T-helper 1 cell (primary cell): ENCODE data around the gene ITPA.
A peak's percentile ranks its signal among the peaks of the same experiment; 100 is the strongest.

Experiments used
- DNase-seq, 5 donors: peaks; one replicate each; pipeline ENCODE4 v3.0.0-alpha.2; 2012 to 2020

ITPA gene

GRCh38 chr20:3229158-3229557, 19.9 kb downstream of the ITPA start:
- DNase-seq = no peak

DNA sequence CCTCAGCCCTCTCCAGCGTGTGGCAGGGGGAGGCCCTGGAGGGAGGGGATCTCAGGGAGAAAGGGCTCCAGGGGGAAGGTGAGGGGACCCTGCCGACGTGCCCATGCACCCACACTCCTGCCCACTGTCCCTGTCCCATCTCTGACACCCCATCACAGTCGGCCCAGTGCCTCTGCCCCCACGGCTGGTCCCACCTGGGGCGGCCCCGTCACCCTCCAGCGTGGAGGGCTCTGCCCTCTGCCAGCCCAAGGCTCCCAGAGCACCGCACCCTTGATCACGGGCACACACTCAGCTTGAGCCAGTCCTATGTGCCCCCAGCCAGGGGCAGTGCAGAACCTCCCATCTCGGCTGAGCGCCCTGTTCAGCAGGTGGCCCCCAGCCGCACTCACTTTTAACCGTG, 20.5 kb downstream of the ITPA start:
- DNase-seq = no peak

DNA sequence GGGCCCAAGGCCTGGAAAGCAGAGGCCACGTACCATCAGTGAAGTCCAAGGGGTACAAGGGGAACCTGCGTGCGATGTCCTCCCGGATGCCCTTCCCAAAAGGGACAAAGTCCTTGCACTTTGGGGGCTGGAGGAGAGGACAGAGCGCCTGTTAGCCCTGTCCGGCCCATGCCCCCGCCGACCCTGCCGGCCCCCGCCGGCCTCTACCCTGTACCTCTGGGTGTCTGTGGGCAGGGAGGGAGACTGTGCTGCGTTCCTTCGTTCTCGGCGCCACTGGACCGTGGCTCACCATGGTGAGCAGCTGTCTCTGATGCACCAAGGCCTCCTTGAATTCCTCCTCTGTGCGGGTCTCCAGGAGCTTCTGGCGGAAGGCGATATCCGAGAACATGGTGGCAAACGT, 21.8 kb downstream of the ITPA start:
- no peak for DNase-seq

DNA sequence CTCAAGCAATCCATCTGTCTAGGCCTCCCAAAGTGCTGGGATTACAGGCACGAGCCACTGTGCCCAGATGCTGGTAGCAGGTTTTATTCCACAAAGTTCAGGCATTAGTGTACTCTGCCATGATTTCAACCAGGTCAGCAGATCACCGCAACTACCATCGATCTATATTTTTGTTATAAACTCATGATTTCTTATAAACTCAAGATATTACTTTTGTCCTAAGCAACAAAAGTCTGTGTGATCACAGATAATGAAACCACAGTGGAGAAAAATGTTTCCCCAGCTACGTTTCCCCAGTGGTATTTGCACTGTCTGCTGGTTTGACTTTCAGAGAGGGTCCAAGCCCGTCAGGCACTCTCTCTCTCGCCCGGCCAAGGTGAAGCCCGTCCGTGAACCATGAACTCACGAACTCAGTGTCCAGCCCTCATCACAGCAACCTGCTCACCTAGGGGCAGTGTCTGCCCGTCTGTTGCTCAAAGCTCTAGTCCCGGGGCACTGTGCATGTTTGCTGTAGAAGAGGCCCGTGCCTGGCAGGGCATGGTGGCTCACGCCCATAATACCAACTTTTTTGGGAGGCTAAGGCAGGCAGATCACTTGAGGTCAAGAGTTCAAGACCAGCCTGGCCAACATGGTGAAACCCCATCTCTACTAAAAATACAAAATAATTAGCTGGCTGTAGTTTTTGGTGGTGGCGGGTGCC, 22.7 kb downstream of the ITPA start:
- DNase-seq = no peak

GRCh38 chr20:3233131-3233990, 24.1 kb downstream of the ITPA start:
- no peak for DNase-seq

GRCh38 chr20:3233991-3234498, 24.7 kb downstream of the ITPA start:
- no peak for DNase-seq

DNA sequence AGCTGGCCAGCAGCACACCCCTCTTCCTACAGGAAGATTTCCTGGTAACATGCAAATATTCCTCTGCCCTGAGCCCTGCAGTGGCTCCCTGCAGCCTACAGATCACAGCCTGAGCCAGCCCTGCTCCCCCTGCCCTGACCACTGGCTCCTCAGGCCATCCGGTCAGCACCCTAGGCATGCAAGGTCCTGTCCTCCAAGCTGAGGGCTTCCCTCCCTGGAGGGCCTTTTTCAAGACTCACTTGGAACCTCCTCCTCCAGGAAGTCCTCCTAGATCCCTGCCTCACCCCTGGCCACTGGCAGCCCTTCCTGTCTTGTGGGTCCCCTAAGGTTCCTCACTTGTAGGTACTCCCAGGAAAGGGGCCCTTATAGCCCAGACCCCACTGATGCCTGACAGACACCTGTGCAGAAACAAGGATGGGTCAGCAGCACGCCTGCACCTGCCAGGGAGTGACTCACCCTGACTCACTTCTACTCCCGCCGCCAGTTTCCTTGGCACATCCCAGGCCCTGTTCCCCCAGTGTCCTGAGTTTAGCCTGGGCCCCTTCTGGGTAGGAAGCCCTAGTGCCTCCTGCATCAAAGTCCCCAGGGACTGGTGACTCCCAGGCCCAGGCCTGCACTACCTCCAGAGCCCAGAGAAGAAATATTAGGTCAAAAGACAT, 26.5 kb downstream of the ITPA start:
- no peak for DNase-seq

- DNase-seq = no peak
Measured at GRCh38 chr20:3237011-3237957, 28.0 kb downstream of the ITPA start.

GRCh38 chr20:3237958-3238615, 28.8 kb downstream of the ITPA start:
- DNase-seq = no peak

DNA sequence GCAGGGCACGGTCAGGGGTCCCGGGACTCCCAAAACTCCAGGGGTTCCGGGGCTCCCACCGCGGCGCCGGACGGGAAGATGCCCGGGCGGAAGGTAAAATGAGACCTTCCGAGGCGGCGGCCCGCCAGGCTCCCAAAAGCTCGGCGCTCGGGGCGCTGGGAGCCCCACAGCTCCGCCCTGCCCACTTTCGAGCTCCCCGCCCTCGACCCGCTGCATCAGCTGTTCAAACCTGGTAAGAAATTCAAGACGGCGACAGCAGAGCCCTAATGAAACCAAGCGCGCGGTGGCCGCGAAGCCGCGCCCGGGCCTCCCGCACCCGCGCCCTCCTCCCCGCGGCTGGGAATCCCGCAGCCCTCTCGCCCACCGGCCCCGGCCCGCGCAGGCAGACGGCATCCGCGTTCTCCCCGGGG, 29.3 kb downstream of the ITPA start:
- DNase-seq = peak in 3 of 5 donors; percentile 27 to 40 (median 38)

- DNase-seq = peak in 2 of 5 donors; percentile 14 to 34
Measured at GRCh38 chr20:3239026-3239866, 29.9 kb downstream of the ITPA start, which contains the start of gene SLC4A11. TSS of gene SLC4A11 (minus strand) at chr20:3239190. CDS start at chr20:3239137, 53 bp downstream.

DNA sequence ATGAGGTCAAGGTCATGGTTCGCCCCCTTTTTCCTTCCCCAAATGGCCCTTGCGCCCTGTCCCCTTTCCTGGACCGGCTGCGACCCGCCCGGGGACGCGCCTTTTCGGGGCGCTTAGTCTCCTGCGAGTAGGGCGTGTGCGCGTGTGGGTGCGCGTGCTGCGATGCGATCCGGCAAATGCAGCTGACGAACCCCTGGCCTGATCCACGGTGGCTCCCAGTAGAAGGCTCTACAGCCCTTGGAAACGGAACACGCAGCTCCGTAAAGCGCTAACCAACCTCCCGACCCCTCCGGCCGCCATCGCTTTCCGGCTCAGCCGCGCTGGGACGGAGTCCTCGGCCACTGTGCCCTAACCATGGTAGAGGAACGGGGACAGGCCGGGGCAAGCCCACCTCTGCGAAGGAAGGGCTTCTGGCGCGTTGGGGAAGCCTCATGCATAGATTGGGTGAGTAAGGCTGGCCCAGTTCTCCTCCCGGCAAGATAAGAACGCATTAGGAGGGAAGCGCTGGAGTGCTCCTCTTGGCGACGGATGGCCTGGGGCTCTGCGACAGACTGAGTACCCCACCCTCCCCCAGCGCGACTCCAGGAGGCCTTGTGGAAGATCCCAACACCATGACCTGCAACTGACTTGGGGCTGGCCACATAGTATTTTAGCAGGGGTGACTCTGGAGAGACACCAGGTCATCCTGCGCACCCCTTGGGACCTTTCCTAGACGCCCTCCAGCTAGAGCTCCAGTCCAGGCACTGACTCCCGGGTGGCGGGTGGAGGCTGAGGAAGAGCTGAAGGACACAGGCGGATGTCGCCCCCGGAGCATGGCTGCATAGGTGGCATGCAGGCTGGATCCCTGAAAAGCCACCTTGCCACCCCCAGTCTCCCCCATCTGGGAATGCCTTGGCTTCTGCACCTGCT, 30.8 kb downstream of the ITPA start:
- DNase-seq = no peak

GRCh38 chr20:3240776-3241363, 31.6 kb downstream of the ITPA start:
- DNase-seq = no peak

GRCh38 chr20:3242172-3242692, 32.9 kb downstream of the ITPA start:
- DNase-seq = no peak

DNA sequence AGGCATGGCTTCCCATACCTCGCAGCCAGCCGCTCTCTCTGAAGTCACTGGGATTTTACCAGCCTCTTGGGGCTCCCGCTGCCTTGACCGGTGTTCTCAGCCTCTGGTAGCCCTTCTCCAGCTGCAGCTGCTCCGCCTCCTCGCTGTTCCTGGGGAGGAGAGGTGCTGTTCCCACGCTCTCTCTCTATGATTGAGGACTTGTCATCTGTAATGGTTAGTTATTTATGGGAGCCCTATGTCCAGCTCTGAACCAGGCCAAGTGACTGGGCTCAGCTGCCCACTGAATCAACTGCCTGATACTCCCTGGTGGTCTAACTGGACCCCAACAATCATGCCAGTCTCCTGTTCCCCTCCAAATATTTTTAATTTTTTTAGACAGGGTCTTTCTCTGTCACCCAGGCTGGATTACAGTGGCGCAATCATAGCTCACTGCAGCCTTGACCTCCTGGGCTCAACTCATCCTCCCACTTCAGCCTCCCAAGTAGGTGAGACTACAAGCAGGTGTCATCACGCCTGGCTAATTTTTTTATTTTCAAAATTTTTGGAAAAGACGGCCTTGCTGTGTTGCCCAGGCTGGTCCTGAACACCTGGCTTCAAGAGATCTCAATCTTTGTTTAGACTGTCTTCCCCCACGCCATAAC, 34.5 kb downstream of the ITPA start:
- no peak for DNase-seq

GRCh38 chr20:3244613-3245012, 35.3 kb downstream of the ITPA start:
- DNase-seq = no peak

DNA sequence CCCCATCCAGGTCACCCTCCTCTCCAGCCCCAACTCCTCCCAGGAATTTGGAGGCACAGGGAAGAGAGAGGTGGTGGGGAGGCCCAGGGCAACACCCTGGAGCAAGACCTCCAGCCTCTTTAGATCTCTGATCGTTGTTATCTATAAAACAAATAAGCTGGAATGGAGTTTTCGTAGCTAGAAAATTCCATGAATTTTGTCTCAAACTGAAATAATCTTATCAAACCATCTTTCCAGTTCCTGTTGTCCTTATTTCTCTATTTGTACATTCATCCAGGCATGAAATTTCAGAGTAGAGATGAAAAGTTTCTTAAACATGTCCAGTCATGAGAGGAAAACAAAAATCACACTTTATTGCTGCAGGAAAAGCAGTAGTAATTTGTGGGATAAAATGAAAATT, 35.9 kb downstream of the ITPA start:
- DNase-seq = no peak

GRCh38 chr20:3245711-3246110, 36.4 kb downstream of the ITPA start:
- DNase-seq = no peak
